IMR-90 (cell line): Measurements from ENCODE around the gene OGFR. TPM values are rescaled to one million over a fixed set of nuclear protein-coding genes. Genes with fewer than 3 reads are reported as not detected.

ENCODE experiments used
- ATAC-seq: fragments of 200-7000 bp; cut with Tn5 transposase; 2 replicates; pipeline ENCODE4 v1.9.1; 2020; ENCODE audit warnings: low read depth, mild to moderate bottlenecking, moderate library complexity
- BruUV-seq: library from RNA; stranded (reverse); fragments of 400-500 nt; replicated peaks from 2 replicates; lab custom pipeline; 2021; lab: Mats Ljungman, UMichigan
- CTCF ChIA-PET: fragments of 300-600 bp; formaldehyde crosslinking; extraction: SDS; loops from one replicate; lab custom pipeline; 2021; ENCODE audit warnings: antibody characterized with exemption; lab: Yijun Ruan, JAX
- POLR2A ChIA-PET: fragments of 300-600 bp; sonication (Branson Sonifier 250); formaldehyde crosslinking; loops from one replicate; lab custom pipeline; 2022; ENCODE audit warnings: antibody characterized with exemption; ENCODE audit not compliant: unreplicated experiment; lab: Charles Lee
- DNase-seq: peaks from one replicate; pipeline ENCODE4 v3.0.0; 2013
- H2AFZ ChIP-seq: replicated peaks from 2 replicates; pipeline ENCODE3; 2013; ENCODE audit warnings: low read length, mild to moderate bottlenecking; ENCODE audit not compliant: poor library complexity
- H2AK5ac ChIP-seq: 2 replicates; pipeline ENCODE4 v1.6.1; 2013; ENCODE audit warnings: low read depth, low read length, inconsistent platforms
- H2AK9ac ChIP-seq: replicated peaks from 2 replicates; pipeline ENCODE3; 2013; ENCODE audit warnings: mild to moderate bottlenecking, low read depth, low read length, moderate library complexity; ENCODE audit not compliant: poor library complexity
- H2BK120ac ChIP-seq: 2 replicates; pipeline ENCODE4 v1.6.1; 2013; ENCODE audit warnings: low read depth, low read length, inconsistent platforms
- H2BK15ac ChIP-seq: 3 replicates; pipeline ENCODE4 v1.6.1; 2013; ENCODE audit warnings: low read depth, low read length, inconsistent platforms
- H2BK20ac ChIP-seq: 2 replicates; pipeline ENCODE4 v1.6.1; 2013; ENCODE audit warnings: low read depth, mild to moderate bottlenecking, inconsistent platforms, low read length, moderate library complexity
- H2BK5ac ChIP-seq: 2 replicates; pipeline ENCODE4 v1.6.1; 2013; ENCODE audit warnings: mild to moderate bottlenecking, low read depth, low read length, inconsistent platforms; ENCODE audit not compliant: poor library complexity, severe bottlenecking
- H3K14ac ChIP-seq: replicated peaks from 2 replicates; pipeline ENCODE4 v1.6.1; 2013; ENCODE audit warnings: low read depth, low read length, inconsistent platforms
- H3K18ac ChIP-seq: 2 replicates; pipeline ENCODE4 v1.6.1; 2013; ENCODE audit warnings: low read depth, low read length, control low read depth
- H3K23ac ChIP-seq: 2 replicates; pipeline ENCODE4 v1.6.1; 2013; ENCODE audit warnings: low read depth, low read length, inconsistent platforms
- H3K27ac ChIP-seq: 2 replicates; pipeline ENCODE4 v1.5.1; 2013; ENCODE audit warnings: mild to moderate bottlenecking, control low read depth, low read length; ENCODE audit not compliant: insufficient read depth
- H3K27me3 ChIP-seq: 2 replicates; pipeline ENCODE4 v1.6.1; 2013; ENCODE audit warnings: low read length; ENCODE audit not compliant: control insufficient read depth, insufficient read depth
- H3K36me3 ChIP-seq: 2 replicates; pipeline ENCODE4 v1.6.1; 2013; ENCODE audit warnings: low read length, mixed read lengths; ENCODE audit not compliant: control insufficient read depth, insufficient read depth
- H3K4ac ChIP-seq: 2 replicates; pipeline ENCODE4 v1.6.1; 2013; ENCODE audit warnings: low read depth, low read length, inconsistent platforms
- H3K4me1 ChIP-seq: 2 replicates; pipeline ENCODE4 v1.6.1; 2013; ENCODE audit warnings: low read length, mixed read lengths; ENCODE audit not compliant: control insufficient read depth, insufficient read depth
- H3K4me2 ChIP-seq: 2 replicates; pipeline ENCODE4 v1.6.1; 2013; ENCODE audit warnings: low read depth, mild to moderate bottlenecking, control low read depth, low read length, moderate library complexity
- H3K4me3 ChIP-seq: 2 replicates; pipeline ENCODE4 v1.5.1; 2013; ENCODE audit warnings: low read depth, mild to moderate bottlenecking, control low read depth, low read length, moderate library complexity; ENCODE audit not compliant: insufficient read depth
- H3K56ac ChIP-seq: 2 replicates; pipeline ENCODE4 v1.6.1; 2013; ENCODE audit warnings: low read length, inconsistent platforms; ENCODE audit not compliant: insufficient read depth; ENCODE audit errors: extremely low read depth
- H3K79me1 ChIP-seq, 2 experiments: 2 replicates each; pipeline ENCODE4 v1.6.1; 2013; ENCODE audit warnings: low read length in 2 of 2, inconsistent platforms in 1 of 2, low read depth in 1 of 2
- H3K9ac ChIP-seq: 2 replicates; pipeline ENCODE4 v1.6.1; 2013; ENCODE audit warnings: low read depth, low read length, control low read depth
- H3K9me1 ChIP-seq: 2 replicates; pipeline ENCODE4 v1.6.1; 2013; ENCODE audit warnings: low read length, inconsistent platforms; ENCODE audit not compliant: insufficient read depth
- H3K9me3 ChIP-seq: 2 replicates; pipeline ENCODE4 v1.6.1; 2013; ENCODE audit warnings: low read length; ENCODE audit not compliant: control insufficient read depth, insufficient read depth
- H4K20me1 ChIP-seq: 2 replicates; pipeline ENCODE4 v1.6.1; 2013; ENCODE audit warnings: low read length, inconsistent platforms; ENCODE audit not compliant: insufficient read depth
- H4K5ac ChIP-seq: 2 replicates; pipeline ENCODE4 v1.6.1; 2013; ENCODE audit warnings: mild to moderate bottlenecking, low read depth, low read length, control low read depth
- H4K8ac ChIP-seq, 2 experiments: 2 replicates each; pipeline ENCODE4 v1.6.1; 2013; ENCODE audit warnings: low read depth in 2 of 2, low read length in 2 of 2, control low read depth in 1 of 2, inconsistent platforms in 1 of 2
- H4K91ac ChIP-seq: 2 replicates; pipeline ENCODE4 v1.6.1; 2013; ENCODE audit warnings: low read depth, low read length, inconsistent platforms; ENCODE audit not compliant: insufficient read depth
- BHLHE40 ChIP-seq: fragments of 150-350 bp; IDR thresholded peaks from 2 replicates; pipeline ENCODE4 v1.6.1; 2016; ENCODE audit warnings: mild to moderate bottlenecking, low read depth, low read length
- CEBPB ChIP-seq: IDR thresholded peaks from 2 replicates; pipeline ENCODE4 v1.6.1; 2012; ENCODE audit warnings: low read depth, low read length, improper control_type of control experiment
- CHD1 ChIP-seq: IDR thresholded peaks from 2 replicates; pipeline ENCODE4 v1.6.1; 2012; ENCODE audit warnings: low read depth, low read length, improper control_type of control experiment
- CTCF ChIP-seq: conservative IDR thresholded peaks from 2 replicates; pipeline ENCODE4 v1.5.1; 2012; ENCODE audit warnings: mild to moderate bottlenecking, low read depth, low read length, improper control_type of control experiment
- ELK1 ChIP-seq: fragments of 150-350 bp; IDR thresholded peaks from 2 replicates; pipeline ENCODE4 v1.6.1; 2016; ENCODE audit warnings: low read depth, mild to moderate bottlenecking, low read length, moderate library complexity, borderline replicate concordance
- FOS ChIP-seq: fragments of 150-350 bp; IDR thresholded peaks from 2 replicates; pipeline ENCODE4 v1.6.1; 2016; ENCODE audit warnings: low read depth, low read length
- MAFK ChIP-seq: IDR thresholded peaks from 2 replicates; pipeline ENCODE4 v1.6.1; 2012; ENCODE audit warnings: low read depth, low read length, improper control_type of control experiment
- MAZ ChIP-seq: IDR thresholded peaks from 2 replicates; pipeline ENCODE4 v1.6.1; 2012; ENCODE audit warnings: low read depth, mild to moderate bottlenecking, low read length, improper control_type of control experiment, moderate library complexity, borderline replicate concordance
- MXI1 ChIP-seq: IDR thresholded peaks from 2 replicates; pipeline ENCODE4 v1.6.1; 2012; ENCODE audit warnings: low read depth, mild to moderate bottlenecking, low read length, moderate library complexity, borderline replicate concordance
- NFE2L2 ChIP-seq: fragments of 150-350 bp; IDR thresholded peaks from 2 replicates; pipeline ENCODE4 v1.6.1; 2016; ENCODE audit warnings: low read depth, mild to moderate bottlenecking, low read length
- POLR2A ChIP-seq: IDR thresholded peaks from 2 replicates; pipeline ENCODE4 v1.6.1; 2012; ENCODE audit warnings: mild to moderate bottlenecking, low read depth, low read length
- RAD21 ChIP-seq: IDR thresholded peaks from 2 replicates; pipeline ENCODE4 v1.6.1; 2012; ENCODE audit warnings: low read length, improper control_type of control experiment
- RCOR1 ChIP-seq: IDR thresholded peaks from 2 replicates; pipeline ENCODE4 v1.6.1; 2012; ENCODE audit warnings: mild to moderate bottlenecking, low read length, improper control_type of control experiment; ENCODE audit not compliant: insufficient replicate concordance
- RFX5 ChIP-seq: IDR thresholded peaks from 2 replicates; pipeline ENCODE4 v1.8.0; 2012; ENCODE audit warnings: low read depth, mild to moderate bottlenecking, low read length, moderate library complexity
- SMC3 ChIP-seq: fragments of 150-350 bp; IDR thresholded peaks from 2 replicates; pipeline ENCODE4 v1.6.1; 2016; ENCODE audit warnings: low read depth, mild to moderate bottlenecking, antibody characterized with exemption, low read length, moderate library complexity
- USF2 ChIP-seq: fragments of 150-350 bp; IDR thresholded peaks from 2 replicates; pipeline ENCODE4 v1.6.1; 2017; ENCODE audit warnings: mild to moderate bottlenecking, antibody characterized with exemption, low read length, low read depth
- WGBS, 2 experiments: methylation state at CpG; one replicate each; pipeline versions ENCODE4 v1.1.5 to v1.1.7; 2013; ENCODE audit warnings: missing lambda C conversion rate in 2 of 2; ENCODE audit not compliant: insufficient read length in 1 of 2; ENCODE audit errors: extremely low coverage in 2 of 2; 5-methylcytosine and 5-hydroxymethylcytosine counted together
- dilution Hi-C: fragments of 300-500 bp; cut with HindIII; formaldehyde crosslinking; loops from one replicate; pipeline ENCODE4 v1.14.3; 2018; ENCODE audit warnings: low sequenced_read_pairs; ENCODE audit not compliant: unreplicated experiment
- in situ Hi-C: fragments of 300-500 bp; cut with MboI; formaldehyde crosslinking; loops from 3 replicates; pipeline ENCODE4 v1.14.3; 2019; ENCODE audit warnings: low sequenced_read_pairs, inconsistent platforms, mixed read lengths
- intact Hi-C: fragments of 100-400 bp; cut with micrococcal nuclease; formaldehyde crosslinking; loops from 2 replicates; pipeline ENCODE4 v1.10.0; 2022
- polyA plus RNA-seq, 3 experiments: library from polyadenylated mRNA; depleted of rRNA; stranded (reverse); fragments of >200 nt; gene quantifications; 2 replicates each; pipeline ENCODE4 v1.2.3, GENCODE V29; 2012; ENCODE audit warnings: low replicate concordance in 1 of 3
- total RNA-seq: library from RNA; depleted of rRNA; stranded (reverse); fragments of >200 nt; gene quantifications from 2 replicates; pipeline ENCODE4 v1.2.3, GENCODE V29; 2012

The OGFR gene
- total and polyA plus RNA-seq, 2 of the 4 experiments (the other 2 are of a cell fraction), result 22.4 to 30.1 TPM

- WGBS, 2 experiments, result 93% methylated on average over 19 of the region's 22 CpGs; no CpG with 5 or more reads in 1 of the 2 experiments
- POLR2A ChIA-PET, result interaction anchor here (0.5 kb wide), 1 partner anchor 36 kb away, joined by 3 read pairs; no protein-coding TSS in a partner anchor
- no peaks in the 10 kb centered on the region for H3K36me3 ChIP-seq
- H3K23ac ChIP-seq, result no peak overlapping the region
- H3K9me1 ChIP-seq, result no peaks in the 10 kb centered on the region; the same call in 1 of the 2 replicates
- H3K27me3 ChIP-seq, result no peaks in the 10 kb centered on the region; the same call in 1 of the 2 replicates
- H2BK15ac ChIP-seq, result no peak overlapping the region
- H3K9me3 ChIP-seq, result no peaks in the 10 kb centered on the region
- H4K8ac ChIP-seq, result no peak overlapping the region
- no TSS peak for BruUV-seq
- no peak overlapping the region for H3K14ac ChIP-seq
- no peak overlapping the region for H3K18ac ChIP-seq
- no peak overlapping the region for H4K5ac ChIP-seq
- no peaks in the 10 kb centered on the region for H3K79me1 ChIP-seq
- no peak overlapping the region for H2BK120ac ChIP-seq
- DNase-seq (no peak), ATAC-seq (no peak)
- H3K56ac ChIP-seq, result no peak overlapping the region
- no peak overlapping the region for H2BK20ac ChIP-seq
- H3K4me3 ChIP-seq, result no peak overlapping the region
- H2BK5ac ChIP-seq, result no peak overlapping the region
- H3K4me2 ChIP-seq, result no peak overlapping the region
- H3K4ac ChIP-seq, result no peak overlapping the region
- CTCF ChIA-PET, result no interaction called here
- no peak overlapping the region for H2AK9ac ChIP-seq
- no peak overlapping the region for H4K91ac ChIP-seq
- dilution Hi-C loops (no loop called here), in situ Hi-C loops (no loop called here), intact Hi-C loops (no loop called here)
- H2AK5ac ChIP-seq, result no peak overlapping the region
- H4K20me1 ChIP-seq, result no peaks in the 10 kb centered on the region
- no peak for TF ChIP-seq ELK1
- TF ChIP-seq SMC3, result no peak
- TF ChIP-seq RCOR1, result no peak
- no peak for TF ChIP-seq CTCF
- TF ChIP-seq CHD1, result no peak
- no peak for TF ChIP-seq CEBPB
- no peak for TF ChIP-seq BHLHE40
- TF ChIP-seq NFE2L2, result no peak
- TF ChIP-seq MAZ, result no peak
- TF ChIP-seq FOS, result no peak
- TF ChIP-seq RFX5, result no peak
- TF ChIP-seq USF2, result no peak
- no peak for TF ChIP-seq POLR2A
- TF ChIP-seq MXI1, result no peak
- no peak for TF ChIP-seq RAD21
- TF ChIP-seq MAFK, result no peak
- H3K9ac ChIP-seq, result no peak overlapping the region
- H3K27ac ChIP-seq, result no peak overlapping the region
- peaks cover 3% of the 10 kb centered on the region; the same call in 1 of the 2 replicates for H3K4me1 ChIP-seq
- no peak overlapping the region for H2AFZ ChIP-seq
Observed at GRCh38 chr20:62830821-62831220, 26.2 kb downstream of the OGFR start.
